ENCODE measurements around the gene SGTB. TPM values are rescaled to one million over a fixed set of nuclear protein-coding genes. Genes with fewer than 3 reads are reported as not detected.
"Not testable (repeated sequence)": the region's sequence is repeated elsewhere in the genome, so short reads cannot be mapped to it uniquely, and the experiment has no call there.

The SGTB gene
- polyA plus RNA-seq, 5 donors: 5.0 to 9.8 (median 9.1) TPM

DNA sequence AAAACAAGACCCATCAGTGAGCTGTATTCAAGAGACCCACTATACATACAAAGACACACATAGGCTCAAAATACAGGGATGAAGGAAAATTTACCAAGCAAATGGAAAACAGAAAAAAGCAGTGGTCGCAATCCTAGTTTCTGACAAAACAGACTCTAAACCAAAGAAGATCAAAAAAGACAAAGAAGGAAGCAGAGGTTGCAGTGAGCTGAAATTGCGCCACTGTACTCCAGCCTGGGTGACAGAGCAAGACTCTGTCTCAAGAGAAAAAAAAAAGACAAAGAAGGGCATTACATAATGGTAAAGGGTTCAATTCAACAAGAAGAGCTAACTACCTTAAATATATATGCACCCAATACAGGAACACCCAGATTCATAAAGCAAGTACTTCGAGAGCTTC is 45.9 kb downstream of the SGTB start:
- not testable (repeated sequence) for DNase-seq

- DNase-seq: no peak
These were observed 47.2 kb downstream of the SGTB start for GRCh38 chr5:65674749-65675148.

DNA sequence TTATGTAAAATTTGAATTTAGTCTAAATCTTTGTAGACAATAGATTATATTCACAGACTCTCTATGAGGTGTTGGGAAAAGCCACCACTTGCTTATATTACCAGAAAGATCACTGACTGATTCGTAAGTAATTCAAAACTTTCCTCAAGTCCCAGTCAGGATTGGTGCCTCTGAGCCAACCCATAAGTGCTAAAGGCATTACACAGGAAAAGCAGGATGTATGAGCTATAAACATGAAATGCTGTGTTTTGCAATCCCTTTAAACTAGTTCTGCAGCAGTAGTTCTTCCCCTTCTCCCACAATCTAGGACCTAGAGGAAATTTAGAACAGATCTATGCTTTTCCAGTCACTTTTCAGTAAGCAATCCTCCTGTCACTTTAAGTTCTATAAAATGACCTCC is 49.1 kb downstream of the SGTB start:
- peak; percentile 16 to 18 for DNase-seq

DNA sequence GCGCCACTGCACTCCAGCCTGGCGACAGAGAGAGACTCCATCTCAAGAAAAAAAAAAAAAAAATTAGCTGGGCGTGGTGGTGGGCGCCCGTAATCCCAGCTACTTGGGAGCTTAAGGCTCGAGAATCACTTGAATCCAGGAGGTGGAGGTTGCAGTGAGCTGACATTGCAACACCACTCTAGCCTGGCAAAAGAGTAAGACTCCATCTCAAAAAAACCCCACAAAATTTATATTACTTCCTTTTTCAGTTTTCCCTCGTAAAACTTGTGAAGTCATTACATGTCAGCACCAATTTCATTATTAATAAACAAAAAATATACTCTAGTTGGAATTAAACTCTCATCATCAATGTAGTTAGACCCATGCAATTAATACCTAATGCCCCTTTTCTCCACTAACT is 53.2 kb downstream of the SGTB start:
- no peak for DNase-seq

- DNase-seq: no peak
These were observed 57.9 kb downstream of the SGTB start for GRCh38 chr5:65663804-65664521.

DNA sequence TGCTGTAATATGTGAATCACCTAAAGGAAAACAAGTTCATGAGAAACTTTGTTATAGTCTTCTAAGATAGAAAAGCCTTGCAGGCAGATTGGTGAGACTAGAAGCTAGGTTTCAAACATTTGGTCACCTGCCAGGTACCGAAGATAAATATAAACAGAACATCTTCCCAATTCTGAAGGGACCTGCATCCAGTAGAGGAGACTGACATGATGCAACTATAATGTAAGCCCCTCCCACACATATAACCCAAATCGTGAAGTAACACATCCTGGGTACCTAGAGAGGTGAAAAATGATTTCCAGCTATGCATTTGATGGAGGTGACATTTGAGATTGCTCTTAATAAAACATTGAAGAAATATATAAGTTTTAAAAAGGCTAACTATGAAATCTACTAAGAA is 67.2 kb downstream of the SGTB start:
- DNase-seq: no peak

DNA sequence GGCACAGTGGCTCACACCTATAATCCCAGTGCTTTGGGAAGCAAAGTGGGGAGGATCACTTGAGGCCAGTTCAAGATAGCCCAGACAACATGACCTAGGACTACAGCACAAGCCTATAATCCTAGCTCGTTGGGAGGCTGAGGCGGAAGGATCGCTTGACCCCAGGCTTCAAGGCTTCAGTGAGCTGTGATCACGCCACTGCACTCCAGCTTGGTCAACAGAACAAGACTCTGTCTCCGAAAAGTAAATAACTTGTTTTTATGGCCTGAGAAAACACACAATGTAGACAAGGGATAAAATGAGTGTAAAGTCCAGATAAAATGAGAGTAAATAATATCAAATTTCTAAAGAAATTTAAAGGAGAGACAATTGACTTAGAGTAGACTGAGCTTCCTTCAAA is 70.8 kb downstream of the SGTB start:
- no peak for DNase-seq

DNA sequence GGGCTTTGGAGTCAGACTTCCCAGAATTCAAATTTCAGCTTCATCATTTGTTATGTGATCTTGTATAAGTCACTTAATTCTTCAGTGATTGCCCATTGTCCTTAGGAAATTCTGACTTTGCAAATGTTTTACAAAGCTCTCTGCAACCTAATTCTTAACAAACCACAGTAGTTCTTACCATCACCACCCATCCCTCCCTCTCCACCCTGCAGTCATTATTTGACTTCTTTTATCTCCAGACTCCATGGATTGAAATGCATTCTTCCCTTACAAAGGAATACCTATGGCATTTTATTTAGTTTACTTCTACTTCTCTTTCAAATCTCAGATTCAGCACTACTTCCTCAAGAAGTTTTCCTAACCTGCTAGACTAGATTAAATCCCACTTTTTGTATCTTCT is 74.0 kb downstream of the SGTB start:
- no peak for DNase-seq

DNA sequence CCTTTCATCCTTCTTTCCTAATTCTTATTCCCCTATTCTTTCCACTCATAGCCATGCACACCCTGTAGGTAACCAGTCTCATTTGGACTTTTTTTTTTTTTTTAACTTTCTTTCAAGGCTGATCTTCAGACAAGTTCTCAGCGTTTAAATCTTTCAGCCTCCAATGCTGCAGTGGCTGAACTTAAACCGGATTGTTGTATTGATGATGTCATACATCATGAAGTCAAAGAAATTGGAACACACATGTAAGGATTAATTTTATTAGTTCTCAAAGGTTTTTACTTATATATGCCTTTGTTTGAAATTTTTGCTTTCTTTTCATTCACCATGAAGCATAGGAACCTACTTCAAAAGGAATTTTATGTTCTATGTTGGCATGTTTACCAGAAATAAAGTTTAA is 75.0 kb downstream of the SGTB start:
- DNase-seq: no peak

DNA sequence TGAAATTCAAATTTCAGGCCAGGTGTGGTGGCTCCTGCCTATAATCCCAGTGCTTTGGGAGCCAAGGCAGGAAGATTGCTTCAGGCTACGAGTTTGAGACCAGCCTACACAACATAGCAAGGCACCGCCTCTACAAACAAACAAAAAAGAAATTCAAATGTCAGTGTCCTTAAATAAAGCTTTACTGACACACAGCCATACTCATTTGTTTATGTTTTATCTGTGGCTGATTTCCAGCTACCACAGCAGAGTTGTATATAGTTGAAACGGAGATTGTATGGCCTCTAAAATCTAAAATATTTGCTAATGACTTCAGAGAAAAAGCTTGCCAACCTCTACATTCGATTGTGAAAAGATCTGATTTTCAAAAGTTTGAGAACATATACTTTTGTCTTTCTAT is 81.7 kb downstream of the SGTB start:
- DNase-seq: no peak

- DNase-seq: no peak
These were observed 90.9 kb downstream of the SGTB start for GRCh38 chr5:65630981-65631380.

DNA sequence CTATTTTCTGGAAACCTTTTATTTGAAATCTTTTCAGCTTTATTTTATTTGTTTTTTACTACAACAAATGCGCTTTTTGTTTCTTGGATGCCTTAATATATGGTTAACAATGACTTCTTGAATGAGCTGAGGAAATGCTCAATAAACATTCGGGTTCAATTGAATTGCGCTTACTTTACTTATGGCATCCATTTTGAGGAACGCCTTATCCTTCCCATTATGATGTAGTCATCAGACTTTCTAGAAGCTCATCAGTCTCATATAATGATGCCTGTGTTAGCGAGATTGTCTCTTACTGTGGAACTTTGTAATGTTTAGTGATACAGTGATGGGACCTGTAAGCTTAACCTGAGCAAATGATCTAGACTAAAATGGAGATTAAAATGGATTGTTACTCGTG is 96.2 kb downstream of the SGTB start:
- DNase-seq: no peak

- peak; percentile 88 to 92 for DNase-seq
These were observed 97.0 kb downstream of the SGTB start, which contains the start of the genes SHLD3 and TRAPPC13 for GRCh38 chr5:65624571-65625555. Gene SHLD3 (plus strand): TSS chr5:65625027. CDS start chr5:65629588, 4,561 bp downstream. Gene TRAPPC13 (plus strand): TSS chr5:65625027. CDS start chr5:65625061, 34 bp downstream.

- DNase-seq: peak in 1 of 2 donors; percentile 93
These were observed 97.8 kb downstream of the SGTB start, which contains the start of gene TRIM23 for GRCh38 chr5:65624025-65624570. Gene TRIM23 (minus strand): TSS chr5:65624333. CDS start chr5:65624274, 59 bp downstream.

- no peak for DNase-seq
These were observed 98.4 kb downstream of the SGTB start for GRCh38 chr5:65623482-65623881.

DNA sequence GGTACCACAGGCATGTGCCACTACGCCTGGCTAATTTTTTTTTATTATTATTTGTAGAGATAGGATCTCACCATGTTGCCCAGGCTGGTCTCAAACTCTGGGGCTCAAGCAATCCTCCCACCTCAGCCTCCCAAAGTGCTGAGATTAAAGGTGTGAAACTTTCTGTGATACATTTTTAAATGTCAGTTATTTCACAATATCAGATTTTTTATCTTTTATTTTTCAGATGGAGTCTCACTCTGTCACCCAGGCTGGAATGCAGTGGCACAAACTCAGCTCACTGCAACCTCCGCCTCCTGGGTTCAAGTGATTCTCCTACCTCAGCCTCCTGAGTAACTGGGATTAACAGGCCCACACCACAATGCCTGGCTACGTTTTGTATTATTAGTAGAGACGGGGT is 99.9 kb downstream of the SGTB start:
- DNase-seq: not testable (repeated sequence)

GRCh38 chr5:65620021-65620420 is 101.9 kb downstream of the SGTB start:
- no peak for DNase-seq

Other genes starting within 250 kb of the SGTB start
- gene ADAMTS6, start 240.2 kb downstream of the SGTB start, polyA plus RNA-seq (ENCODE audit: insufficient read depth in 1 of 5, insufficient read length in 5 of 5, low replicate concordance in 1 of 5): 10 to 100 TPM in 4 of 5 donors, 1 to 10 TPM in 1; 7.3 to 24.4 (median 13.5) TPM
- 10 to 100 TPM; 32.3 to 96.8 (median 55.9) TPM for gene CENPK, start 158.9 kb downstream of the SGTB start, polyA plus RNA-seq (ENCODE audit: insufficient read depth in 1 of 5, insufficient read length in 5 of 5, low replicate concordance in 1 of 5)
- 100 to 1,000 TPM in 4 of 5 donors, 10 to 100 TPM in 1; 80.8 to 132 (median 119) TPM for gene PPWD1, start 158.8 kb downstream of the SGTB start, polyA plus RNA-seq (ENCODE audit: insufficient read depth in 1 of 5, insufficient read length in 5 of 5, low replicate concordance in 1 of 5)
- 10 to 100 TPM; 16.7 to 31.5 (median 26.7) TPM for gene TRIM23, start 97.8 kb downstream of the SGTB start, polyA plus RNA-seq (ENCODE audit: insufficient read depth in 1 of 5, insufficient read length in 5 of 5, low replicate concordance in 1 of 5)
- 1 to 10 TPM; 4.1 to 6.2 (median 4.9) TPM for gene SHLD3, start 97.1 kb downstream of the SGTB start, polyA plus RNA-seq (ENCODE audit: insufficient read depth in 1 of 5, insufficient read length in 5 of 5, low replicate concordance in 1 of 5)
- gene TRAPPC13, start 97.1 kb downstream of the SGTB start, polyA plus RNA-seq (ENCODE audit: insufficient read depth in 1 of 5, insufficient read length in 5 of 5, low replicate concordance in 1 of 5): 10 to 100 TPM; 27.2 to 39.2 (median 36.6) TPM
- gene NLN, start 96 bp upstream of the SGTB start, polyA plus RNA-seq (ENCODE audit: insufficient read depth in 1 of 5, insufficient read length in 5 of 5, low replicate concordance in 1 of 5): 10 to 100 TPM; 14.0 to 25.9 (median 23.1) TPM
- gene ERBIN, start 204.5 kb upstream of the SGTB start, polyA plus RNA-seq (ENCODE audit: insufficient read depth in 1 of 5, insufficient read length in 5 of 5, low replicate concordance in 1 of 5): 10 to 100 TPM; 57.3 to 85.2 (median 80.2) TPM

All from right lung (tissue), 5 donors.